GM19043 (cell line): ENCODE results near the gene ERC1.

Experiments
- ATAC-seq: cut with Tn5 transposase; IDR thresholded peaks from one replicate; pipeline ENCODE4 v1.9.1; 2021; ENCODE audit warnings: low read depth; ENCODE audit not compliant: unreplicated experiment

ERC1 gene

DNA sequence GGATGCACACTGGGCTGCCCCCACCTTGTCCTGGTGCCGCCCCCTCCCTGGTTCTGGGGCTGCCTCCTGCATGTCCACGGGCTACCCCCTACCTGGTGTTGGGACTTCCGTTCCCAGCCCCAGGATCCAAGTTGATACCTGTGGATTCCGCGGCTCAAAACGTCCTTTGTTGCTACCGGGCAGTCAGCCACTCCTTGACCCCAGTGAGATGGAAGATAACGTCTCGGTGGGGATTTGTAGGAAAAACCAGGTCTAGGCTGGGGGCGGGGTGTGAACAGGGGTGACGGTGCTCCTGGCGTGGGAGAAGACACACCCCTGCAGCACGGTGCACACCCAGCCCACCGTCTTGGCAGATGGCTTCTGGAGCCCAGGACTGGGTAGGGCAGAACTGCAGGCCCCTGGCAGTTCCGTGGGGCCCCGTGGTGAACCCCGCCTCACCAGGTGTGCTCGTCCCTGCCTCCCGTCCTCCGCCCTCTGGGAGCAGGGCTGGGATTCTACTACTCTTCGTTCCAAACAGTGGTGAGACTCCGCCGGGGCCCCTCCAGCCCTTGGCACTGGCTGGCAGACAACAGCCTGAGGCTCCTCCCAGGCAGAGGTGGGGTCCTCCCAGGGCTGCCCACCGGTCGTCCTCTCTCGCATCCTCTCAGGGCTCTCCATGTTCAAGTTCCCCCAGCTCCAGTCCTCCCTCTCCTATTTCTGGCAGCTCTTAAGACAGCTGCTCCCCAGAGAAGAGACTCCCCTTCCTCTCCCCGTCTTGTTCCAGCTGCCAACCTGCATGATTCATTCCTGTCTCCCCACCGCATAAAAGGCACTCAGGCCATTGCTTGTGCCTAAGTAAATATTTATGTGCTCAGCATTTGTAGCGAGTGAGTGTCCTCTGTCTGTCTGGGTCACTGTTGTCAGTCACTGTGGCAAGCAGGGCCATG is 527.8 kb downstream of the ERC1 start:
- no peak for ATAC-seq

DNA sequence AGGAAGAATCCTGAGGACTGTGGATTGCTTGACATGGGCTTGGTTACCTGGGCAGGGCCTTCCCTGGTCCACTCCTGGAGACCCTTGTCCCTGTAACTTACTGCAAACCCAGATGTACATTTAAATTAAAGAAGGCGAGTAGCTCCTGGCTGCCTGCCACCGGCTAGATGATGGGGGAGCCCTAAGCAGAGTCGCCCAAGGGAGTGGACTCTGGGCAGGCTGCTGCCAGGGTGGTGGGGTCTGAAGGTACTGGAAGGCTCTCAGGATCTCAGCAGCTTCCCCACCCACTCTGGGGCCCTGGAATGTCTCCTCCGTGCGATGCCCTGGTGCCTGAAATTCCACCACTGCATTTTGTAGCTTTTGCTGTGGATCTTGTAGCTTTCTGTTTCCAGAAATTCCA is 528.6 kb downstream of the ERC1 start:
- ATAC-seq: no peak

DNA sequence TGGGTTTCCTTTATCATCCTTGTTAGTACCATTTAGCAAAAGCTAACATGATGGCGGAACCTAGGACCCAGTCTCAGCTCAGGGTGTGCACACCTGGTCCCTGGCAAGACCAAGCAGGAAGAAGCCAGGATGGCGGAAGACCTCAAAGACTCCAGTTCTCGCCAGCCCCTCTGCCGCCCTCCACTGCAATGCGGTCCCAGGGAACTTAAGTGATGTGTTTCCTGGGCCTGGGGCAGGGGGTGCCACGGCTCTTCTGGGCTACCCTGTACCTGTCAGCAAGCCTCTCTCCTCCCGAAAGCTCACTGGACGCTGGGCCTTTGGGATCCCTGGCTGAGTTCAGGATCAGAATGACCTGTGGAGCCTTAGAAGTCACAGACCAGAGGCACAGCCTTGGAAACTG is 532.0 kb downstream of the ERC1 start:
- ATAC-seq: no peak

DNA sequence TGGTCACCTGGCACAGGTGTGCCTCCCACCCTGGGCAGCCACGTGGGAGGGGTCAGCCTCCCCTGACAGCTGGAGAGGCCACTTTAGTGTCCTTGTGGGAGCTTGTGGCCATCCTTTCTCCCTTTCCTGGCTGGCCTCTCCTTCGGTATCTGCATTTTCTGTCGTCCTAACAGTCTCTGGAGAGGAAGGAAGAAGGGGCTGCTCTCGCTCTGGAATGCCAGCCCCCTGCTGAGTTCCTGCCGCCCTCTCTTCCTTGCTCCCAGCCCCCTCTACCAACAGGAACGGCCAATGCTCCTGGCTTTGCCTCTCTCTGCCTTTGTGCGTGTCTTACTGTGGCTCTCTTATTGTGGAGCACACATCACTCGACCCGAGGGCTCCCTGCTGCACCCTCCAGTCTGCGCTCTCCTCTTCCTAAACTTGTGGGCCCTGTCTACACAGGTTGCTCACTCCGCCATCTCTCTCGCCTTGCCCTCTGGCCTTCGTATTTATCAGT is 532.6 kb downstream of the ERC1 start:
- ATAC-seq: no peak

DNA sequence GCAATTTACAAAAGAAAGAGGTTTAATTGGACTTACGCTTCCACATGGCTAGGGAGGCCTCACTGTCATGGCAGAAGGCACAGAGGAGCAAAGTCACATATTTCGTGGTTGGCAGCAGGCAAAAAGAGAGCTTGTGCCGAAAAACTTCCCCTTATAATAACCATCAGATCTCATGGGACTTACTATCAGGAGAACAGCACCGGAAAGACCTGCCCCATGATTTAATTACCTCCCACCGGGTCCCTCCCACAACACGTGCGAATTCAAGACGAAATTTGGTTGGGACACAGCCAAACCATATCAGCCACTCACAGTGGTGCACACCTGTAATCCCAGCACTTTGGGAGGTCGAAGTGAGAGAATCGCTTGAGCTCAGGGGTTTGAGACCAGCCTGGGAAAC is 534.8 kb downstream of the ERC1 start:
- ATAC-seq: no peak

DNA sequence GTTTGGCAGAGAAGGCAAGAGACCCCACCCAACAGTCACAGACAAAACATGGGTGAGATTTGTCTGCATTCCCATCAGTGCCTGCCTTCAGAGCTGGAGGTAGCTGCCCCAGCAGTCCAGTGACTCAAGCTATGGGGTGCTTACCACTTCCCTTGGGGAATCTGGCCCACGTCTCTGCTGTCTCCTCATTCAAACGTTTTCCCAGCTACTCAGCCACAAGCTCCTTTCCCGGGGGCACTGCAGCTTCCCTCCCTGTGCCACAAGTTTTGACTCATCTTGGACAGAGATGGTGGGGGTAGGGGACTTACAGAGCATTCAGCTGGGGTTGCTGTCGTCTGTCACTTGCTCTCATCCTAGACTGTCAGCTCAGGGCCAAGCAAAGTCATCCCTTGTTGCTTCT is 536.8 kb downstream of the ERC1 start:
- ATAC-seq: no peak

- ATAC-seq: no peak
Measured at GRCh38 chr12:1528791-1529190, 537.8 kb downstream of the ERC1 start.

DNA sequence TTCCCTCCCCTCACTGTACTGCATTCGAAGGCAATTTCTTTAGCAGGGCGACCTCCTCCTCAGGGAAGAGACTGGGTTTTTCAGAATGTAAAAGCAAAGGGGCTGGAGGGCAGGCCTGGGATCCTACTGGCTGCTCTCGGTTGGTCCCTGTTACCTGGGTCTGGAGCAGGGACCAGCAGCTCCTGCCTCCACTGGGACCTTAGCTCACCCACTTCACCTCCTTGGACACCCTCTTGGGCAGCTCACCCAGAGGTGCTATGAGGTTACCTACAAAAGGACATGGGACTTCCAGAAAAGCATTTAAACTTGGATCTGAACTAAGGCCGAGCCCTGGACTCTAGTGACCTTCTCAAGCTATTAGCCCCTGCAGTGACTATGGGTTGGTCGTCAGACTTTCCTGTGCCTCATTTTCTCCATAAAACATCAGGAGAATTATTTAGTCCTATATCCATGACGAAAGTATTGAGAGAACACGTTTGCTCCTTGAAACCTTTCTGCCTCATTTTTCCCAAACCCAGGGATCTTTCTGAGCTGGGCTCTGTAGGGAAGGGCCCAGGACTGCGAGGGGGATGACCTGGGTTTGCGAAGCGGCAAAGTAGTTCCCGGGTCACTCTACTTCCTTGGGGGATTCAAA is 538.3 kb downstream of the ERC1 start:
- no peak for ATAC-seq

DNA sequence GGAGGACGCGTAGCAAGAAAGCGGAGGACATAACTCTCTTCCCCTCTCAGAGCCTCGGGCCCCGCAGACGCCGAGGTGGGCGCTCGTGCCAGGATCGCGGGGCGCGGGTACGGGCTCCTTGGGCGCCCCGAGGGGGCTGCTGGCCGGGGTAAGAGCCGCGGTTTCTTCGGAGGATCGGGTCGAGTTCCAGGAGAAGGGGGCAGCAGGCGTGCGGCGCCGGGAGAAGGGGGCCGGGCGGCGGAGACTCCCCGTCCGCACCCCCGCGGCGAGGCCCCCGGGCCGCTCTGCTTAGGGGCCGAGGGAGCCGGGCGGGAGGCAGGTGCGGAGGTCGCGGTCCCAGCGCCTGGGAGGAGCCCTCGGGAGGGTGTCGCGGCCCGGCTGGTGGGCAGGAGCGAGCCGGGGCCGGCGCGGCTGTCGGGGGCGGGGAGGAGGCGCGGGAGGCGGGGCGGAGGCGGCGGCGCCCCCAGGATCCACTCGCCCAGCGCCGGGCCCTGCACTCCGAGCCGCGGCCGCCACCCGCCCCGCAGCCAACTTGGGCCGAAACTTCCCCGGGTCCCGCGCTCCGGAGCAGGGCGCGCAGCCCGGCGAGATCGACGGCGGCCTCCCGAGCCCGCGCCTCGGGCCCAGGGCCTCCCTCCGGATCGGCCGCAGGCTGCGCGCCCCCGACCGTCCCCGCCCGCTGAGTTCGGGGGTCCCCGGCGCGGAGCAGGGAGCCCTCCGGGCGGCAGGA is 539.0 kb downstream of the ERC1 start:
- ATAC-seq: no peak

DNA sequence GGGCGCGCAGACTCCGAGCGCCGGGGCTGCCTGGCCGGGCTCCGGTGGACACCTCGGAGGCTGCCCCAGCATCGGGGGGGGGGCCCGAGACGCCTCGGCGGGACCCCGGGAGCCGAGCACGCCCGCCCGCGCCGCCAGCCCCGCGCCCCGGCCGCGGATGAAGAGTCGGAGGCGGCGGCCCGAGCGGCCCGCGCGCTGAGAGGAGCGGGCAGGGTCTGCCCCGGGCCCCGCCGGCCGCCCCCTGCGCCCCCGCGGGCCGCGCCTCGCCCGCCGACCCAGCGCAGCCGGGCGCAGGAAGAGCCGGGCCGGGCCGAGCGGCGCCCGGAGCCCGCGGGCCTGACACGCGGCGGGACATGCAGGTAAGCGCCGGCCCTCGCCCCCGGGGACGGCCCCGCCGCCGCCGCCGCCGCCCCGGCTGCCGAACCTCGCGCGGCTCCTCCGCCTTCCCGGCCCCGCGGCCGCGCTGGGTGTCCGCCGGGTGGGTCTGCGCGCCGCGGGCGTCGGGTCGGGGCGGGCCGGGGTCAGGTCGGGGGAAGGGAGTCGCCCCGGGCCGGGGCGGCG is 539.6 kb downstream of the ERC1 start:
- ATAC-seq: no peak

DNA sequence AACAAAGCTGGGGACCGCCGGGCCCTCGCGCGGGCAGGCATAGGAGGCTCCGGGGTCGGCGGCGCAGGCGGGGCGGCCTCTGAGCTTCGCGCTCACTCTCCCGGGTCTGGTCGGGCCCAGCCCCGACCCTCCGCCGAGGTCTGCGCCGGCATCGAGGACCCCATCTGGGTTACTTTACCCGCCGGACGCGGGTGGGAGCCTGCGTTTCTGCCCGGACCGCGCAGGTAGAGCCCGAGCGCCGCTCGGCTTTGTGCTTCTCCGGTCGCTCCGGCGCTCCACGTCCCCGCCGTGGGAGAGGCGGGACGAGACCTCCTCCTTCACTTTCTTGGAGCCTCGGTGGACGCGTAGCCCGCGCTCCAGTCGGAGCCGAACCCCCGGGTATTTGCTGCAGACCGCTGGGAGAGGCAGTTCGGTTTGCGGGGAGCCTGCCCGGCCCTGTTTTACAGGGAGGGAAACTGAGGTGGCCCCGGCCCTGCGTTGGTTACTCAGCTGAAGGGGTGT is 540.2 kb downstream of the ERC1 start:
- ATAC-seq: no peak

GRCh38 chr12:1531654-1532374 is 540.8 kb downstream of the ERC1 start:
- ATAC-seq: no peak

- ATAC-seq: no peak
Measured at GRCh38 chr12:1532375-1533165, 541.5 kb downstream of the ERC1 start.

GRCh38 chr12:1533205-1533601 is 542.2 kb downstream of the ERC1 start:
- ATAC-seq: peak; percentile 20

DNA sequence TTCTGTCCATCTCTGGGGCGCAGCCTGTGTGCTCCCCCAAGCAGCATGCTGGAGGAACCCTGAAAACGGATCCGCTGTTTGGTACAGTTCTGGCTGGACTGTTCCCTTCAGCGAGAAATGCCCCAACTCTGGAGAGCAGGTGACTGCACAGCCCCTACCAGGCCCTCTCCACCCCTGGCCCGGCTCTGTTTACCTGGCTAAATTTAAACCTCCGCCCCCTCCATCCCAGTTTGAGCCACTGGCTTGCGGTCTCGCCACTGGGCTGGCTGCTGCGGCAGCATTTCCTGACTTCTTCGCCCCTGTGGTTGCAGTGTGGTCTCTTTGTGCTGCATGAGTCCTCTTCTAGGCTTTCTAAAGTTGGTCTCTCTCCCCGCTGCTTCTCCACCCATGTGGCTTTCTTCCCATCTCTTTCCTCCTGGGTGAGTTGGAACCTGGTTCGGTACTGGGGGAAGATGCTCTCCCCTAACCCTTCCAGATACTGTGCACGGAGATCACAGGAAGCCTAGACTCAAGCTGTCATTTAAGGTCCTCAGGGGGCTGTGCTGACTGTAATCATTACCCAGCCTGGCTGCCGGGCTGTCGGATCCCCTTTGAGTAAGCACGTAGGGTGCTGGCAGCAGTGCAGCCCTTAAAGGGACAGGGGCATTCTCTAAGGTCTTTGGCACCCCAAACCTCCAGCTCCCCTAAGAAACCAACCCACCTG is 542.7 kb downstream of the ERC1 start:
- ATAC-seq: peak; percentile 56

DNA sequence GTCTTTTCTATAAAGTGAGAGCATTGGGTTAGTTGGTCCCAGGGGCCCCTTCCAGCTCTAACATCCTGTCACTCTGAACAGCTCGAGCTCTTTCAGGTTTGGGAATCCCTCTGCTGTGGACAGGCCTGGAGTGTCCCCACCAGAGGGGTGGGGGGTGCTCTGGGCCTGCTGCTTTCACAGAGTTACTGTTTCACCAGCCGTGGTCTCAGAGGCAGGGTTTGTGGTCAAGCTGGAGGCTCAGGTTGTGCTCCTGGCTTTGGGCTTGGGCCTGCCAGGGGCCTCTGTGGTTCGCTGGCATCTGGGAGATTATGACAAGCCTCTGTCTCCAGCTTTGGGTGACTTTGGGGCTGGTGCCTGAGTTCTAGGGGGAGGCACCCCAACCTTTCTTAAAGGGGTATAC is 543.7 kb downstream of the ERC1 start:
- no peak for ATAC-seq

- no peak for ATAC-seq
Measured at GRCh38 chr12:1536817-1537216, 545.8 kb downstream of the ERC1 start.

DNA sequence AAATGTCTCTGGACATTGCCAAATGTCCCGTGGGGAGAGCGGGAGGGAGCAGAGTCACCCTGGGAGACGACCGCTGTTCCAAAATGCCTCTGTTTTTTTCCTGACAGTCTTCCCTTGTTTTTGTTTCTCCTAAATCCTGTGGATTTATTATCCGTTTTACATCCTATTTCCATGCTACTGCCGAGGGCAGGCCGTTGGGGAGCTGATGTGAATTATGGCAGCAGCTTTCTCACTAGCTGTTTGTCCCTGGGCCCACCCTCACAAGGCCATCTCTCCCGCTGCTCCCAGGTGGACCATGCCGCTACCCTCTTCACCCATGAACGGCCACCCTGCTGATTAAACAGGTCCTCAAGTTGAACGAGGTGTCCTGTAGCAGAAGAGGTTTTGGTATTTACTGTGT is 548.1 kb downstream of the ERC1 start:
- no peak for ATAC-seq

DNA sequence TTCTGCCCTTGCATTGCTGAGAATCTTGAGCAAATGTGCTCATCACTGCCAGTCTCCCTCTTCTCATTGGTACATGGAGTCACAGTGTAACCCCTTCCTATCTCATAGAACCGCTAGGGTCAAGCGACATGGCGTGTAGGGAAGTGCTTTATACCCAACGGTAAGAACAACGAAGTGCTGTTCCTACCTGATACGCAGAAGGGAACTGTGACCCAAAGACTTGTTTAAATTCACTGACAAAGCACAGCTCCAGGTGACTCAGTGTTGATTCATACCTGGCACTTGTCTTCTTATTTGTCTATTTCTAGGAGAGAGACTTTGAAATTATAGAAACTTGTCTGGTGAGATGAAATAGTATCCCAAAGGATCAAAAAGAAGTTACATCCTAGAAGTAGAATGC is 549.7 kb downstream of the ERC1 start:
- ATAC-seq: no peak
